ENCODE measurements around the gene FNDC3B. TPM values are rescaled to one million over a fixed set of nuclear protein-coding genes. Genes with fewer than 3 reads are reported as not detected.
A peak's percentile ranks its signal among the peaks of the same experiment; 100 is the strongest.
"Not testable (repeated sequence)": the region's sequence is repeated elsewhere in the genome, so short reads cannot be mapped to it uniquely, and the experiment has no call there.

The FNDC3B gene
- total RNA-seq, 1 donor from 2014 or later: 290 TPM

DNA sequence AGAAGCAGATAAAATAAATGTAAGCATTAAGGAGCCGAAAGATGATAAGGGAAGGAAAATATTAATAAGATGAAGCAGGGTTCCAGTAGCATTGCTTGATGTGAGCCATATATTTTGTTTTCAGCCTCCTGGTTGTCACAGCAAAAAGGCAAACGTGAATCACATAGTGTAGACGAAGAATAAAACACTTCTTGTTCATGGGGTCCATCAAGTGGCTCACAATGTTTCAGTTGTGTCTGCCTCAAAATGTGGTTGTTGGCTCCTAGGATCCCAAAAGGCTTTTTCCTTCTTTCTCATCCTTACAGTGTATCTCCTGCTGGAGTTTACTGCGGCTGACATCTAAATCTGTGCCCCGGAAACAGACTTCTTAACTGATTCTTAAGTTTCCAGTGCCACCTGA lies 213.8 kb downstream of the FNDC3B start:
- no peak overlapping the region for H3K4me3 Mint-ChIP-seq (ENCODE audit: unreplicated experiment)
- peaks cover 25% of the 10 kb centered on the region for H3K36me3 Mint-ChIP-seq (ENCODE audit: low read depth)

DNA sequence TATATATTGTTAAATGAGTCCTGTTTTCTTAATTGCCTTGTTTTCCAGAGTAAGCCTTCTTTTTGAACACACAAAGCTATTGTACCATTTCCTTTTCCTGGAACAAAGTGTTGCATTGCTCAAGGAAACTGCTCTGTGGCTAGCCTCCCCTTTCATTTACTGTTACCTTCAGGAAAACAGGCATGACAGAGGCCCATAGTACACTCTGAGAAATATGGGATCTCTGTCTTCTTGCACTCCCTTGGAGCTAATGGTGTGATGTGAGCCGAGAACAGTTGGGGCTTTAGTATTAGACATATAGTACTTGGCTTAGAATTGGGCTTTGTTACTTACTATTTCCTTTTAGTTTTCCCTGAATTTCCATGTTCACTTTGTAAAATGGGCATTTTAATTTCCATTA lies 215.2 kb downstream of the FNDC3B start:
- H3K27ac Mint-ChIP-seq (ENCODE audit: unreplicated experiment): peak overlapping the region; percentile 51
- DNase-seq (ENCODE audit: low spot score): no peak
- H3K36me3 Mint-ChIP-seq (ENCODE audit: low read depth): peaks cover 25% of the 10 kb centered on the region
- no peaks in the 10 kb centered on the region for H3K27me3 Mint-ChIP-seq (ENCODE audit: low read depth)
- H3K9me3 Mint-ChIP-seq (ENCODE audit: low read depth): no peaks in the 10 kb centered on the region
- TF ChIP-seq, protein P1, sequence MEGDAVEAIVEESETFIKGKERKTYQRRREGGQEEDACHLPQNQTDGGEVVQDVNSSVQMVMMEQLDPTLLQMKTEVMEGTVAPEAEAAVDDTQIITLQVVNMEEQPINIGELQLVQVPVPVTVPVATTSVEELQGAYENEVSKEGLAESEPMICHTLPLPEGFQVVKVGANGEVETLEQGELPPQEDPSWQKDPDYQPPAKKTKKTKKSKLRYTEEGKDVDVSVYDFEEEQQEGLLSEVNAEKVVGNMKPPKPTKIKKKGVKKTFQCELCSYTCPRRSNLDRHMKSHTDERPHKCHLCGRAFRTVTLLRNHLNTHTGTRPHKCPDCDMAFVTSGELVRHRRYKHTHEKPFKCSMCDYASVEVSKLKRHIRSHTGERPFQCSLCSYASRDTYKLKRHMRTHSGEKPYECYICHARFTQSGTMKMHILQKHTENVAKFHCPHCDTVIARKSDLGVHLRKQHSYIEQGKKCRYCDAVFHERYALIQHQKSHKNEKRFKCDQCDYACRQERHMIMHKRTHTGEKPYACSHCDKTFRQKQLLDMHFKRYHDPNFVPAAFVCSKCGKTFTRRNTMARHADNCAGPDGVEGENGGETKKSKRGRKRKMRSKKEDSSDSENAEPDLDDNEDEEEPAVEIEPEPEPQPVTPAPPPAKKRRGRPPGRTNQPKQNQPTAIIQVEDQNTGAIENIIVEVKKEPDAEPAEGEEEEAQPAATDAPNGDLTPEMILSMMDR (IDR thresholded peaks at IDR 0.05): no peak
- peaks cover 86% of the 10 kb centered on the region for H3K4me1 Mint-ChIP-seq (ENCODE audit: low read depth)
- no peak overlapping the region for H3K4me3 Mint-ChIP-seq (ENCODE audit: unreplicated experiment)

More for the DNA sequence above, 213.8 kb downstream of the FNDC3B start:
- Mint-ChIP-seq H3K9me3 (ENCODE audit: low read depth) (no peaks in the 10 kb centered on the region), H3K27ac (ENCODE audit: unreplicated experiment) (peak overlapping the region; percentile 13), H3K27me3 (ENCODE audit: low read depth) (no peaks in the 10 kb centered on the region), H3K4me1 (ENCODE audit: low read depth) (peaks cover 82% of the 10 kb centered on the region)
- TF ChIP-seq, protein P1 (IDR thresholded peaks at IDR 0.05): no peak
- no peak for DNase-seq (ENCODE audit: low spot score)

DNA sequence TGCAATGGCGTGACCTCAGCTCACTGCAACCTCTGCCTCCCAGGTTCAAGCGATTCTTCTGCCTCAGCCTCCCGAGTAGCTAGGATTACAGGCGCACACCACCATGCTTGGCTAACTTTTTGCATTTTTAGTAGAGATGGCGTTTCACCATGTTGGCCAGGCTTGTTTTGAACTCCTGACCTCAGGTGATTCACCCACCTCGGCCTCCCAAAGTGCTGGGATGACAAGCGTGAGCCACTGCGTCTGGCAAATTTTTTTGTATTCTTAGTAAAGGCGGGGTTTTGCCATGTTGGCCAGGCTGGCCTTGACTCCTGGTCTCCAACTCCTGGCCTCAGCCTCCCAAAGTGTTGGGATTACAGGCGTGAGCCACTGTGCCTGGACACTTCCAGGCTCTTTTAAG lies 215.9 kb downstream of the FNDC3B start:
- Mint-ChIP-seq H3K27ac (ENCODE audit: unreplicated experiment) (peak overlapping the region; percentile 52), H3K36me3 (ENCODE audit: low read depth) (peaks cover 25% of the 10 kb centered on the region), H3K4me1 (ENCODE audit: low read depth) (peaks cover 86% of the 10 kb centered on the region)
- H3K4me3 Mint-ChIP-seq (ENCODE audit: unreplicated experiment); H3K9me3 Mint-ChIP-seq (ENCODE audit: low read depth); DNase-seq (ENCODE audit: low spot score); H3K27me3 Mint-ChIP-seq (ENCODE audit: low read depth): not testable (repeated sequence)

- Mint-ChIP-seq H3K9me3 (ENCODE audit: low read depth) (no peaks in the 10 kb centered on the region), H3K4me3 (ENCODE audit: unreplicated experiment) (no peak overlapping the region), H3K27me3 (ENCODE audit: low read depth) (no peaks in the 10 kb centered on the region), H3K4me1 (ENCODE audit: low read depth) (peaks cover 88% of the 10 kb centered on the region), H3K27ac (ENCODE audit: unreplicated experiment) (peak overlapping the region; percentile 79), H3K36me3 (ENCODE audit: low read depth) (peaks cover 23% of the 10 kb centered on the region)
- TF ChIP-seq, protein P1 (IDR thresholded peaks at IDR 0.05): no peak
- no peak for DNase-seq (ENCODE audit: low spot score)
Measured at GRCh38 chr3:172256101-172256734, 216.8 kb downstream of the FNDC3B start.

DNA sequence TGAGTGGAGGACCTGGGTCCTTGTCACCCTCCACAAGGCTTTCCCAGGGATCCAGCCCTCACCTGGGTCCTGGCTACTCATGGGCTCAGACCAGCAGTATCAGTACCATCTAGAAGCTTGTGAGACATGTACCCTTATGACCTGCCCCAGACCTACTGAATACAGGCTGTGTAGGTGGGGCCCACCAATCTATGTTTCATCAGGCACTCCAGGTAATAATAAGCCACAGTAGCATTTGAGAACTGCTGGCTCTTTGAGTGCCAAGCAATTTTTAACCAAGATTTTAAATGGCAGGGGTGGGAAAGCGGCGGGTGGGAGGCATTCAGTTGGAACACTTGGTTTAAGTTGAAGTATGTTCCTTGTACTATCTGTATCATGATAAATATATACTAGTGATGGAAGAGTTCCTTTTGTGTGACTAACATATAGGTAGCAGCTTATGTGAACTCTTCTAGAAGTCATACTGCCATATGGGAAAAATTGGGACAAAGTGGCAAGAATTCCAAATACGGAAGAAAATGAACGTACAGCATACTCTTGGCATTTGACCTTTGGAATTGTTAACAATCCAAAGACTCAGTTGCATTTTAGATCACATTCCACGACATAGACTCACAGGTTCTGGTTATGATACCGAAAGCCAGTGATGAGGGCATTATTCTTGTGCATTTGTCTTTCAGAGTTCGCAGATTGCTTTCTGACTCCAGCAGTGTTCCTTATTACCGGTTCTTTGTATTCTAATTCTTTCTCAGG lies 218.4 kb downstream of the FNDC3B start:
- DNase-seq (ENCODE audit: low spot score): no peak
- Mint-ChIP-seq H3K4me3 (ENCODE audit: unreplicated experiment) (no peak overlapping the region), H3K4me1 (ENCODE audit: low read depth) (peaks cover 86% of the 10 kb centered on the region), H3K27me3 (ENCODE audit: low read depth) (no peaks in the 10 kb centered on the region), H3K9me3 (ENCODE audit: low read depth) (no peaks in the 10 kb centered on the region), H3K27ac (ENCODE audit: unreplicated experiment) (peak overlapping the region; percentile 94), H3K36me3 (ENCODE audit: low read depth) (peaks cover 13% of the 10 kb centered on the region)
- TF ChIP-seq, protein P1 (IDR thresholded peaks at IDR 0.05): no peak

Data from chondrocyte (in vitro differentiated cells).